ENCODE data around the gene DHFR2. TPM values are rescaled to one million over a fixed set of nuclear protein-coding genes. Genes with fewer than 3 reads are reported as not detected.

DHFR2 gene
- total RNA-seq, 1 experiment from 2014 or later, result 2.6 TPM

DNA sequence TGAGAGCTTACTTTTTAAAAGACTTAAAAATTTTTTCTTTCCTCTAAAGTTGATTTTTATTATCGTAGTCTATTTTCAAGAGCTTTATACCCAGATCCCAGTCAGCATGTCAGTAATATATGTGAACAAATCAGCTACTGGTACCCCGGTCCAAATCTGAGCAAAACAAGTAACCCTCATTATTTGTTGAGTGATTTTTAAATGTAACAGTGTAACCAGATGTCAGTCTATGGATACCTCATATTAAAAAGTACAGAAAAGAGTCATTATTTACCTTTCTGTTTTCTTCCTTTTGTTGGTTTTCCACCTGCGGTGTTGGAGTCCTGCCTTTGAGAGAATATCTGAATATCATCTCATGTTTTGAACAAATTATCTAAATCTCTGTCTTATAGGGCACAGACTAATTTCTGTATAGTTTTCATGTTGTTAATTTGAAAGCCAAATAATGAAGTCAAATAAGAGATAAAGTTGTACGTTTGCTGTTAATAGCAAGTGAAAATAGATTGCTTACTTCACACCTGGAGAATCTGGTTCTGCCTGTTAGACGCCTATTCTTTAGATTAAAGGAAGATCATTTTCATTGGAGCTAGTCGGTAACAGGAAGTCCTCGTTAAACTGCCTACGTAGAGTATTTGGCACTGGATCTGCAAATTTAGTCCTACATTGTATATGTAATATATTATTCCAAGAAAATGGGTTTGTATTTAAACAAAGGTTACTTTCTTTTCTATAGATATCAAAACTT, 34.5 kb downstream of the DHFR2 start, which contains the start of gene STX19:
STX19 (minus strand) TSS at position 505 of the 745 bp plus-strand sequence. CDS start 13,328 bp downstream, outside the sequence.
- intact Hi-C loops (cut with micrococcal nuclease), result loop anchor here (1.0 kb wide), 1 partner anchor 34 kb away; the partner anchor contains the start of gene DHFR2
- peaks cover 9% of the 10 kb centered on the region; the same call in 1 of the 2 replicates for H4K20me1 ChIP-seq (ENCODE audit: low read length)
- peak within 1 kb of the TSS; percentile 10 for H3K27ac ChIP-seq (ENCODE audit: low read length)
- H3K27me3 ChIP-seq (ENCODE audit: low read length), result no peaks in the 10 kb centered on the region
- H3K9ac ChIP-seq (ENCODE audit: low read length), result no peak within 1 kb of the TSS
- DNase-seq (peak; percentile 70), ATAC-seq (no peak; the same call in 1 of the 2 replicates)
- H2AFZ ChIP-seq (ENCODE audit: low read length), result peak within 1 kb of the TSS; percentile 2; the same call in 1 of the 2 replicates
- POLR2A ChIA-PET (ENCODE audit: unreplicated experiment), result no interaction called here
- H3K36me3 ChIP-seq (ENCODE audit: low read depth, low read length), result no peaks in the 10 kb centered on the region
- TF ChIP-seq EZH2 (IDR thresholded peaks at IDR 0.05; ENCODE audit: low read length, unreplicated experiment) (no peak), EZH2phosphoT487 (IDR thresholded peaks at IDR 0.05; ENCODE audit: borderline replicate concordance, low read length) (no peak)
- TF ChIP-seq, protein P1, sequence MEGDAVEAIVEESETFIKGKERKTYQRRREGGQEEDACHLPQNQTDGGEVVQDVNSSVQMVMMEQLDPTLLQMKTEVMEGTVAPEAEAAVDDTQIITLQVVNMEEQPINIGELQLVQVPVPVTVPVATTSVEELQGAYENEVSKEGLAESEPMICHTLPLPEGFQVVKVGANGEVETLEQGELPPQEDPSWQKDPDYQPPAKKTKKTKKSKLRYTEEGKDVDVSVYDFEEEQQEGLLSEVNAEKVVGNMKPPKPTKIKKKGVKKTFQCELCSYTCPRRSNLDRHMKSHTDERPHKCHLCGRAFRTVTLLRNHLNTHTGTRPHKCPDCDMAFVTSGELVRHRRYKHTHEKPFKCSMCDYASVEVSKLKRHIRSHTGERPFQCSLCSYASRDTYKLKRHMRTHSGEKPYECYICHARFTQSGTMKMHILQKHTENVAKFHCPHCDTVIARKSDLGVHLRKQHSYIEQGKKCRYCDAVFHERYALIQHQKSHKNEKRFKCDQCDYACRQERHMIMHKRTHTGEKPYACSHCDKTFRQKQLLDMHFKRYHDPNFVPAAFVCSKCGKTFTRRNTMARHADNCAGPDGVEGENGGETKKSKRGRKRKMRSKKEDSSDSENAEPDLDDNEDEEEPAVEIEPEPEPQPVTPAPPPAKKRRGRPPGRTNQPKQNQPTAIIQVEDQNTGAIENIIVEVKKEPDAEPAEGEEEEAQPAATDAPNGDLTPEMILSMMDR (conservative IDR thresholded peaks at IDR 0.05; ENCODE audit: low read depth, low read length), result no peak
- H3K9me2 ChIP-seq (replicated peaks; ENCODE audit: low read length), result no peaks in the 10 kb centered on the region
- H3K9me3 ChIP-seq (ENCODE audit: low read length), result no peaks in the 10 kb centered on the region
- no peaks in the 10 kb centered on the region for H3K79me2 ChIP-seq (ENCODE audit: low read length)
- TSS peak; percentile 44 for BruUV-seq (replicated peaks)
- H3K4me1 ChIP-seq (ENCODE audit: insufficient read depth, low read length), result peaks cover 34% of the 10 kb centered on the region
- peak within 1 kb of the TSS; percentile 63 for H3K4me2 ChIP-seq (ENCODE audit: low read length)
- no peaks in the 10 kb centered on the region for H3F3A ChIP-seq (ENCODE audit: low read length, unreplicated experiment)
- CTCF ChIA-PET, result no interaction called here
- H3K4me3 ChIP-seq (ENCODE audit: low read length), result peak within 1 kb of the TSS; percentile 33; the same call in 1 of the 2 replicates

DNA sequence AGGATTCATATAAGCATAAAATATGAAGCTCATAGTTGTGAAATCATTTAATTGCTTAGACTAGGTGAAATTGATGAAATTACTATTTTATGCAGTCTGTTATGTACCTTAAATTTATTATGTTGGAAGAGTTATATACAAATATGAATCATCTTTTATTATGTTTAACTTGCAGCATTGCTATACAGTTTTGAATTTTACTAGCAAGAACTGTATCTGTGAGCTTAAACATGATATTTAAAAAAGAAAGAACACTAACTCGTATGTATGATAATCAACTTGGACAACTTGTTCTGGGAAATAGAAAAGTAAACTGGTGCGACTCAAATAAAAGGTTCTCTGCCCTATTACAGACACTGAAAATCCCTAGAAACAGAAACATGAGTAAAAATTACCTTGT, 36.1 kb downstream of the DHFR2 start:
- ATAC-seq, result peak; percentile 67
- H3K27ac ChIP-seq (ENCODE audit: low read length), result peak overlapping the region; percentile 27
- H3K9me2 ChIP-seq (replicated peaks; ENCODE audit: low read length), result no peaks in the 10 kb centered on the region
- H3K9ac ChIP-seq (ENCODE audit: low read length), result 0 out of 2 replicates have a peak overlapping the region, but pooled peaks have one; percentile 0
- peaks cover 9% of the 10 kb centered on the region; the same call in 1 of the 2 replicates for H4K20me1 ChIP-seq (ENCODE audit: low read length)
- peaks cover 34% of the 10 kb centered on the region for H3K4me1 ChIP-seq (ENCODE audit: insufficient read depth, low read length)
- H3K27me3 ChIP-seq (ENCODE audit: low read length), result no peaks in the 10 kb centered on the region
- peak; percentile 41 for DNase-seq
- H3F3A ChIP-seq (ENCODE audit: low read length, unreplicated experiment), result no peaks in the 10 kb centered on the region
- no peak overlapping the region for H3K4me3 ChIP-seq (ENCODE audit: low read length)
- no peaks in the 10 kb centered on the region for H3K9me3 ChIP-seq (ENCODE audit: low read length)
- no peak for TF ChIP-seq EZH2 (IDR thresholded peaks at IDR 0.05; ENCODE audit: low read length, unreplicated experiment)
- TF ChIP-seq EZH2phosphoT487 (IDR thresholded peaks at IDR 0.05; ENCODE audit: borderline replicate concordance, low read length), result no peak
- TF ChIP-seq, protein P1 (conservative IDR thresholded peaks at IDR 0.05; ENCODE audit: low read depth, low read length), result no peak
- intact Hi-C loops (cut with micrococcal nuclease), result no loop called here
- BruUV-seq (replicated peaks), result no TSS peak
- H2AFZ ChIP-seq (ENCODE audit: low read length), result no peak overlapping the region
- H3K79me2 ChIP-seq (ENCODE audit: low read length), result no peaks in the 10 kb centered on the region
- POLR2A ChIA-PET (ENCODE audit: unreplicated experiment), result interaction anchor here (0.7 kb wide), 1 partner anchor 35 kb away, joined by 7 read pairs; no protein-coding TSS in a partner anchor
- peak overlapping the region; percentile 57 for H3K4me2 ChIP-seq (ENCODE audit: low read length)
- H3K36me3 ChIP-seq (ENCODE audit: low read depth, low read length), result no peaks in the 10 kb centered on the region
- CTCF ChIA-PET, result interaction anchor here (0.6 kb wide), 2 partner anchors 42 to 404 kb away, joined by 3 to 7 read pairs; no protein-coding TSS in a partner anchor

All from PC-3 (cell line).